Bone marrow (tissue), 2 donors: ENCODE data around the gene RASL11A.
A peak's percentile ranks its signal among the peaks of the same experiment; 100 is the strongest.
"Not testable (repeated sequence)": the region's sequence is repeated elsewhere in the genome, so short reads cannot be mapped to it uniquely, and the experiment has no call there.

Source experiments
- DNase-seq, 2 donors: peaks; one replicate each; lab custom pipeline; 2025; lab: John Stamatoyannopoulos, UW

Gene RASL11A

GRCh38 chr13:27270594-27271520 is at the start of gene RASL11A:
RASL11A (plus strand) TSS chr13:27270830; CDS start chr13:27270945, 115 bp downstream.
- DNase-seq, result peak; percentile 28 to 62

GRCh38 chr13:27222100-27222499 is 48.5 kb upstream of the RASL11A start:
- DNase-seq, result not testable (repeated sequence)

GRCh38 chr13:27226991-27227390 is 43.6 kb upstream of the RASL11A start:
- DNase-seq, result no peak

GRCh38 chr13:27228131-27228530 is 42.5 kb upstream of the RASL11A start:
- no peak for DNase-seq

GRCh38 chr13:27229642-27230041 is 41.0 kb upstream of the RASL11A start:
- no peak for DNase-seq

GRCh38 chr13:27233964-27234363 is 36.7 kb upstream of the RASL11A start:
- no peak for DNase-seq

- no peak for DNase-seq
These were observed 34.2 kb upstream of the RASL11A start for GRCh38 chr13:27236478-27236877.

GRCh38 chr13:27242702-27243101 is 27.9 kb upstream of the RASL11A start:
- DNase-seq, result no peak

GRCh38 chr13:27245610-27246009 is 25.0 kb upstream of the RASL11A start:
- no peak for DNase-seq

- DNase-seq, result no peak
These were observed 19.8 kb upstream of the RASL11A start for GRCh38 chr13:27250833-27251165.

GRCh38 chr13:27251166-27252091 is 19.2 kb upstream of the RASL11A start, which contains the start of gene RPL21:
RPL21 (plus strand) TSS chr13:27251558; CDS start chr13:27253777, 2,219 bp downstream.
- peak; percentile 88 to 94 for DNase-seq

- DNase-seq, result no peak
These were observed 18.2 kb upstream of the RASL11A start for GRCh38 chr13:27252467-27252866.

GRCh38 chr13:27257233-27257568 is 13.4 kb upstream of the RASL11A start:
- no peak for DNase-seq

GRCh38 chr13:27257648-27258253 is 12.9 kb upstream of the RASL11A start:
- DNase-seq, result no peak

- no peak for DNase-seq
These were observed 11.8 kb upstream of the RASL11A start for GRCh38 chr13:27258637-27259386.

- DNase-seq, result no peak
These were observed 10.8 kb upstream of the RASL11A start for GRCh38 chr13:27259831-27260230.

GRCh38 chr13:27261396-27261795 is 9.2 kb upstream of the RASL11A start:
- no peak for DNase-seq

GRCh38 chr13:27263438-27263837 is 7.2 kb upstream of the RASL11A start:
- DNase-seq, result no peak

GRCh38 chr13:27264181-27264580 is 6.4 kb upstream of the RASL11A start:
- DNase-seq, result no peak

- DNase-seq, result no peak
These were observed 6.0 kb upstream of the RASL11A start for GRCh38 chr13:27264648-27265047.

- no peak for DNase-seq
These were observed 3.7 kb upstream of the RASL11A start for GRCh38 chr13:27266917-27267316.

GRCh38 chr13:27267596-27267995 is 3.0 kb upstream of the RASL11A start:
- no peak for DNase-seq
